T1000 (cell line): ENCODE data around the gene SCAPER.
"Not testable (repeated sequence)": the region's sequence is repeated elsewhere in the genome, so short reads cannot be mapped to it uniquely, and the experiment has no call there.

ENCODE experiments used
- DNase-seq: peaks from one replicate; lab custom pipeline; 2025; ENCODE audit warnings: mixed read lengths; lab: John Stamatoyannopoulos, UW

The SCAPER gene

DNA sequence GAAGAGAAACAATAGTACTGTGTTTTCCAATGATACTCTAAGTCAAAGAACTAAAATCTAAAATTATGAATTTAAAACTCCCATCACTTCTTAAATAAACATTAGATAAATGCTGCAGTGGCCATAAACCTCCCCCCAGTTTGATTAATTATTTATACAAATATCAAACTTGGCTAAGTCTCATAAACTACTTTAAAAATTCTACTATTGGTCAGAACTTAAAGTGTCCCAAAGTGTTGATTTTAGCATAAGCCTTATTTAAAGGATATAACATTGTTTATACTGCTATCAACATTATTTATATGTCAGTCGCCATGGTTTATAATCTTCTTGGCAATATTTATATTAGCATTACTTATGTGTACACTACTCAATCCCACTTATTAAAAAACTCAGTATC is 132.4 kb downstream of the SCAPER start:
- DNase-seq = no peak

GRCh38 chr15:76764004-76764403 is 141.1 kb downstream of the SCAPER start:
- DNase-seq = no peak

- DNase-seq = no peak
Measured at GRCh38 chr15:76763554-76763953, 141.6 kb downstream of the SCAPER start.

DNA sequence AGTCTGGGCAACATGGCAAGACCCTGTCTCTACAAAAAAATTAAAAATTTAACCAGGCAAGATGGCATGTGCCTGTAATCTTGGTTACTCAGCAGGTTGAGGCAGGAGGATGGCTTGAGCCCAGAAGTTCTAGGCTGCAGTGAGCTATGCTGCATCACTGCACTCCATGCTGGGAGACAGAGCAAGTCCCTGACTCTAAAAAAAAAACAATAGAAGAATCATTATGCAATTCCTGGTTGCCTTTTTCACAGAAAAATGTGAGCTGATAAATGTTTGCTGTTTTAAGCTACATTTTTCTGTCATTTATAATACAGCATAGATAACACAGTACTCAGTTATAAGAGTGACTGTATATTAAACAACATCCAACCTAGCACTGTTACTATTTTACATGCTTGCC is 148.8 kb downstream of the SCAPER start:
- DNase-seq = no peak

DNA sequence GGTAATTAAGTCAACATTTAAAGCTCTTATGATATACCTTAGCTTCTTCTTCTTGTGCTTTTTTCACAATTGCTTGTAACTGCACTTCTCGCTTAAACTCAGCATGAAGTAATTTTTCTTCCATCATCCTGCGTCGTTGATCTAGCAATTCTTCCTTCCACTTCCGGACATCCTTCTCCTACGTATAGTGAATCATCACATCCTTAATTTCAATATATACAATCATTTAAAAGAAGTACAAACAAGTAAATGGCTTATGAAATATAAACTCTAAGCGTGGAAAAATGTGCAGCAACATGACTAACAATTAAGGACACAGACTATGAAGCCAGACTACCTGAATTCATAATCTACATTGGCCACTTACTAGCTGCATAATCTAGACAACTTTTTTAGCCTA is 151.4 kb downstream of the SCAPER start:
- no peak for DNase-seq

DNA sequence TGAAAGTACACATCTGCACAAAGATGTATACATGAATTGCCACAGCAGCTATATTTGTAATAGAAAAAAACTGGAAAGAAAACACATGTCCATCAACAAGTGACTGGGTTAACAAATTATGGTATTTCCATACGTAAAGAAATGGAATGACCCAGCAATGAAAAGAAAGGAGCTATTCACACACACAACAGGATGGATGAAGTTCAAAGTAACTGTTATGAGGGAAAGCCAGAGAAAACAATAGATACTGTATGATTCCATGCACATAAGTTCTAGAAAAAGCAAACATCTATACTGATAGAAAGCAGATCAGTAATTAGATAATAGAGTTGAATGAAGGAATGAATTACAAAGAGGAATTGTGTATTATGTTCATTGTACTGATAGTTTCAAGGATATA is 152.0 kb downstream of the SCAPER start:
- DNase-seq = no peak

- DNase-seq = no peak
Measured at GRCh38 chr15:76752549-76752948, 152.6 kb downstream of the SCAPER start.

GRCh38 chr15:76737573-76737972 is 167.6 kb downstream of the SCAPER start:
- DNase-seq = no peak

GRCh38 chr15:76732321-76732720 is 172.8 kb downstream of the SCAPER start:
- DNase-seq = not testable (repeated sequence)

DNA sequence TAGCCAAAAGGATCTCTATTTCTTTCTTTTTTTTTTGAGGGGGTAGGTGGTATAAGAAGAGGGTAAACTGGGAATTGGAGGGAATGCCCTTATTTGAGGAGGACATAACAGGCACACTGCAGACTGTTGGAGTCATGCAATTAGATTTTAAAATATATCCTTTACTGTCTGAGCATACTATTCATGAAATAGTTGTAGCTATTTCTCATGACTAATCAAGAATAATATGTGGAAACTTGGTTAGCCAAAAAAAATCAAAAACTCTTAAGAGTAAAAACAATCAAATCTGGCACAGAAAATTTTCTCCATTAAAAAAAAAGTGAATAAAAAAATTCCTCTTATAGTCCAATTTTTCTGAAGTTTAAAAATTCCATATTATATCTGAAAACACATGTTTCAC is 174.9 kb downstream of the SCAPER start:
- no peak for DNase-seq

DNA sequence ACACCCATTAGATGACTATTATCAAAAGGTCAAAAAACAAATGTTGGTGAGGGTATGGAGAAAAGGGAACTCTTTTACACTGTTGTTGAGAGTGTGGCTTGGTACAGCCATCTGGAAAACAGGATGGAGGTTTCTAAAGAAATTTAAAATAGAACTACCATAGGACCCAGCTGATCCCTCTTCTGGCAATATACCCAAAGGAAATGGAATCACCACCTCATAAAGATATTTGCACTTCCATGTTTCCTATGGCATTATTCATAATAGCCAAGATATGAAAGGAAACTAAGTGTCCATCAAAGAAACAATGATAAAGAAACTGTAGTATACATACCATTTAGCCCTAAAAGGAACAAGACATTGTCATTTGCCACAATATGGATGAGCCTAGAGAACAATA is 186.3 kb downstream of the SCAPER start:
- DNase-seq = no peak

DNA sequence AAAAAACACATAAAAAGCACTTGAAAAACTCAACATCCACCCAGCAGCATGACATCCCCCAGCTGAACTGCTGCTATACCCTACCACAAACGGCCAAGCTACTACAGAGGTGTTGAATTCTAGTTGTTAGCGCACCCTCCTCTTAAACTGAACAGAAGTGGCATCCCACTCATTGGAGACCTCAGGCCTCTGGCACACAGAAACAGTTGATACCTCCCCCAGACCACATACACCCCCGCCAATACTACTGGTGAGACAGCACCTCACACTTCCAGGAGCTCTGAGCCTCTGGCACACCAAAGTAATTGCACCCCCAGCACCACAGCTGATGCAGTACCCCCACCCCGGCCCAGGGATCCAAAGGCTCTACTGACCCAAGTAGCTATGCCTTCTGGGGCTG is 190.2 kb downstream of the SCAPER start:
- DNase-seq = no peak

GRCh38 chr15:76711351-76711827 is 193.8 kb downstream of the SCAPER start:
- DNase-seq = no peak

- DNase-seq = not testable (repeated sequence)
Measured at GRCh38 chr15:76704032-76704431, 201.1 kb downstream of the SCAPER start.

DNA sequence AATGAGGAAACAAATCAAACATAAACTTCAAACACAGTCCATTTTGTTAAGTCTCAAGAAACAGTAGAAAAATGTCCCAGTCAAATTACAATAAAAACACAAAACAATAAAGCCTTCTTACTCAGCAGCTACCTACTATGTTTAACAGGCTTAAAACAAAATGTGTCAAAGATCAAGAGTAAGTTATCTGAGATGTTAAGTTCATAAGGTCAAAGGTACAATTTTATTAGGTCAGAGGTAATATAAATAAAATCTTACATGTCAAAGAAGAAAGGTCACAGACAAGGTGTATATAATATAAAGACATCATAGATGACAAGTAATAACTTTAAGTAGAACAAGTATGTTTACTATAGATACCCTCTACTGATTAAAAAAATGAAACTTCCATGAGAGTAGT is 208.3 kb downstream of the SCAPER start:
- DNase-seq = no peak

DNA sequence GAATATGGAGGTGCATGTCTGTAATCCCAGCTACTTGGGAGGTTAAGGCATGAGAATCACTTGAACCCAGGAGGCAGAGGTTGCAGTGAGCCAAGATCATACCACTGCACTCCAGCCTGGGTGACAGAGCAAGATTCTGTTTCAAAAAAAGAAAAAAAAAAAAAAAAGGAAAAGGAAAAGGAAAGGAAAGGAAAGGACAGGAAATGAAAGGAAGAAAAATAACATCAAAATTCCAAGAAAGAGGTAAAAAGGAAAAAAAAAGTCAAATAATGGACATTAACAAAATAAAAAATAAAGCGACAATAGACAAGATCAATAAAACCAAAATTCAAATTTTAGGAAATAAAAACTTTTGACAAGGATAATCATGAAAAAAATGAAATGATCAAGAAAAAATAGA is 212.6 kb downstream of the SCAPER start:
- DNase-seq = not testable (repeated sequence)

DNA sequence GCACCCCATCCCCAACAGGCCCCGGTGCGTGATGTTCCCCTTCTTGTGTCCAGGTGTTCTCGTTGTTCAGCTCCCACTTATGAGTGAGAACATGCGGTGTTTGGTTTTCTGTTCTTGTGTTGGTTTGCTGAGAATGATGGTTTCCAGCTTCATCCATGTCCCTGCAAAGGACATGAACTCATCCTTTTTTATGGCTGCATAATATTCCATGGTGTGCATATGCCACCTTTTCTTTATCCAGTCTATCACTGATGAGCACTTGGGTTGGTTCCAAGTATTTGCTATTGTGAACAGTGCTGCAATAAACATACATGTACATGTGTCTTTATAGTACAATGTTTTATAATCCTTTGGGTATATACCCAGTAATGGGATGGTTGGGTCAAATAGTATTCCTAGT is 217.5 kb downstream of the SCAPER start:
- DNase-seq = not testable (repeated sequence)

DNA sequence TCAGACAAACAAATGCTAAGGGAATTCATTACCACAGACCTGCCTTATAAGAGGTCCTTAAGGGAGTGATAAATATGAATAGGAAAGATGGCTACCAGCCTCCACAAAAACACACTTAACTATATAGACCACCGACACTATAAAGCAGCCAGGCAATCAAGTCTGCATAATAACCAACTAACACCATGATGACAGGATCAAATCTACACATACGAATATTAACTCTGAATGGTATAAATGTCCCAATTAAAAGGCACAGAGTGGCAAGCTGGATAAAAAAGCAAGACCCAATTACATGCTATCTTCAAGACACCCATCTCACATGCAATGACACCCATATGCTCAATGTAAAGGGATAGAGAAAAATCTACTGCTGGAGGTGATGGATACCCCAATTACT is 221.1 kb downstream of the SCAPER start:
- DNase-seq = no peak

DNA sequence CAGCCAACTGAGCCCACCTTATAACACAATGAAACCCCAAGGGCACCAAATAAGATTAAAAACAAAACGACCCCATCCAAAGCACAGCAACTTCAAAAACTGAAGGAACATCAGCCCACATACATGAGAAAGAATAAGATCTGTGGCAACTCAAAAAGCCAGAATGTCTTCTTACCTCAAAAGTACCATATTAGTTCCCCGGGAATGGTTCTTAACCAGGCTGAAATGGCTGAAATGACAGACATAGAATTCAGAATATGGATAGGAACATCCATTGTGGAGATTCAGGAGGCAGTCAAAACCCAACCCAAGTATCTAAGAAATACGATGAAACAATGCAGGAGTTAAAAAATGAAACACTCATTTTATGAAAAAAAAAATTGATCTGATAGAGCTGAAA is 222.3 kb downstream of the SCAPER start:
- DNase-seq = no peak

GRCh38 chr15:76682259-76682658 is 222.9 kb downstream of the SCAPER start:
- DNase-seq = no peak

GRCh38 chr15:76678766-76679165 is 226.4 kb downstream of the SCAPER start:
- no peak for DNase-seq

DNA sequence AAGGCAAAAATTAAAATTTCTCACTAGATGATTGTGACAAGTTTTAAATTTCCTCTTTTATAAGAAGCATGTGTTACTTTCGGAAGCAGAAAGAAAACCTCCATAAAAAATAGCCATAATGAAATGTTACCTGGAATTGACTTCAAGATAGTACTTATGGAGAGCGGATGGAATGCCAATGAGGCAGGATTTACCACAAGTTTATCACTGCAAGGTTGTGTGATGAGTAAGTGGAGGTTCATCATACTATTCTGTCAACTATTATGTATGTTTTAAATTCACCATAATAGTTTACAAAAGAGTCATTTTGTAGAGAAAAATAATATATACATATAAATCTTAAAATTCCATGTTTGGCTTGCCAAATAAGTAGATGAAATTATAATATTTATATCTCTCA is 230.3 kb downstream of the SCAPER start:
- DNase-seq = no peak

- no peak for DNase-seq
Measured at GRCh38 chr15:76669521-76670207, 235.5 kb downstream of the SCAPER start.

- no peak for DNase-seq
Measured at GRCh38 chr15:76668900-76669299, 236.2 kb downstream of the SCAPER start.
